Stimulated activated CD4-positive, alpha-beta T cell treated with anti-CD3 and anti-CD28 coated beads, Interleukin-2, amount 100 ng/mL, for 48 hours (primary cell): ENCODE measurements around the gene CSF2.
"Not testable (repeated sequence)": the region's sequence is repeated elsewhere in the genome, so short reads cannot be mapped to it uniquely, and the experiment has no call there.

Experiments
- DNase-seq, 2 donors: peaks; one replicate each; pipeline ENCODE4 v3.0.0-alpha.2; 2020

Gene CSF2

DNA sequence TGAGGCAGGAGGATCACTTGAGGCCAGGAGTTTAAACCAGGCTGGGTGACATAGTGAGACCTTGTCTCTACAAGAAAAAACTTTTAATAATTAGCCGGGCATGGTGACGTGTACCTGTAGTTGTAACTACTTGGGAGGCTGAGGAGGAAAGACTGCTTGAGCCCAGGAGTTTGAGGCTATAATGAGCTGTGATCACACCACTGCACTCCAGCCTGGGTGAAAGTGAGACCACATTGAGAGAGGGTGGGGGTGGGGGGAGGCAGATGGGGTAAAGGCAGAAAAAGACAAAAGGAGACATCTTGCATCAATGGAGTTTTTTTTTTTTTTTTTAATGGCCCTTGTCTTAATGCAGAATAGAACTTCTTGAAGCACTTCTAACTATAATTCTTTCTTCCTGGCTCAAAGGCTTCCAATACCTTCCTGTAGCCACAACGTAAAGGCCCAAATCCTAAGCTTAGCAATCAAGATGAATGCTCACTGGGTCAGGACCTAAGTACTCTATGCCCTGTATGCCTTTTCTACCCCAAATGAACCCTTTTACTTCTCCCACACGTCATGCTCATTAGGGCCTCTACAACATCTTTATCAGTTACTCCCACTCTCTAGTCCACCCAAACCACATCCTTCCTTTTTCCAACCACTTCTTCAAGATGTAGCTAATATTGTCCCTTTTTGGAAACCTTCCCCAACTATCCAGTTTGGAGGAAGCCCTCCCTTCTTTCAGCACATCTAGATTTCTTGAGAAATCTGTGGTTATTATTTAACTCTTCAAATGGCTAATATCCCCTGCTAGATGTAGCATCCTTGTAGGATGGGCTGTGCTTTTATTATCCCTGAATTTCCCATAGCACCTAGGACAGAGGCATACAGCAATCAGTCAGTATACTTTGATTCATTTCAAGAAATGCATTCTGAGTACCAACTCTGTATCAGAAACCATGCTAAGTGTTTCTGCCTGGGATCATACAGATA lies 40.8 kb downstream of the CSF2 start:
- DNase-seq, result no peak

- no peak for DNase-seq
Measured at GRCh38 chr5:132115375-132115774, 41.8 kb downstream of the CSF2 start.

DNA sequence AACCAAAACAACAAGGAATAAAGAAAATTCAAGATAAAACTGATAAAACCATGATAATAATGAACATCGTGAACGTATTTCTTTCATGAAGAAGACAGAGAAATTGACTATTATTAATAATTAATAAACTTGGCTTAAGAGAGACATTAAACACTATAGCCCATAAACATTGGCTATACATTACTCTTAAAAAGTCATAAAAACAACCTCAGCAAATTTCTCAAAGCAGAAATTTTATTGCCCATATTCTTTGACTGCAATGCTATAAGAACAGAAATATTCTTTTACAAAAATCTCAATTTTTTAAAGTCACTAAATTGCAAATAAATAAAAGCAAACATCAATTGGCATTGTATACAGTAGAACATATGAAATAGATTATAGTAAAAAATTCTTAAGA lies 42.5 kb downstream of the CSF2 start:
- no peak for DNase-seq

DNA sequence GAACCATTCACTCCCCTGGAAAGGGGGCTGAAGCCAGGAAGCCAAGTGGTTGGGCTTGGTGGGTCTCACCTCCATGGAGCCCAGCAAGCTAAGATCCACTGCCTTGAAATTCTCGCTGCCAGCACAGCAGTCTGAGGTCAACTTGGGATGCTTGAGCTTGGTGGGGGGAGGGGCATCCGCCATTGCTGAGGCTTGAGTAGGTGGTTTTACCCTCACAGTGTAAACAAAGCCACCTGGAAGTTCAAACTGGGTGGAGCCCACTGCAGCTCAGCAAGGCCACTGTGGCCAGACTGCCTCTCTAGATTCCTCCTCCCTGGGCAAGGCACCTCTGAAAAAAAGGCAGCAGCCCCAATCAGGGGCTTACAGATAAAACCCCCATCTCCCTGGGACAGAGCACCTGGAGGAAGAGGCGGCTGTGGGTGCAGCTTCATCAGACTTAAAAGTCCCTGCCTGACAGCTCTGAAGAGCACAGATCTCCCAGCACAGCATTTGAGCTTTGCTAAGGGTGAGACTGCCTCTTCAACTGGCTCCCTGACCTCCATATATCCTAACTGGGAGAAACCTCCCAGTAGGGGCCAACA lies 43.4 kb downstream of the CSF2 start:
- not testable (repeated sequence) for DNase-seq

- DNase-seq, result not testable (repeated sequence)
Measured at GRCh38 chr5:132120717-132121116, 47.1 kb downstream of the CSF2 start.

DNA sequence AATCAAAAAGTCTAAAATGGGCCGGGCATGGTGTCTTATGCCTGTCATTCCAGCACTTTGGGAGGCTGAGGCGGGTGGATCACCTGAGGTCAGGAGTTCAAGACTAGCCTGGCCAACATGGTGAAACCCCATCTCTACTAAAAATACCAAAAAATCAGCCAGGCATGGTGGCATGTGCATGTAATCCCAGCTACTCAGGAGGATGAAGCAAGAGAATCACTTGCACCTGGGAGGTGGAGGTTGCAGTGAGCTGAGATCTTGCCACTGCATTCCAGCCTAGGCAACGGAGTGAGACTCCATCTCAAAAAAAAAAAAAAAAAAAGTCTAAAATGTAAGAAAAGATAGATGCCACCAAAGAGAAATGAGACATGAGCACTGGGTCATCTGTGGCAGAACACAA lies 49.4 kb downstream of the CSF2 start:
- DNase-seq, result not testable (repeated sequence)

DNA sequence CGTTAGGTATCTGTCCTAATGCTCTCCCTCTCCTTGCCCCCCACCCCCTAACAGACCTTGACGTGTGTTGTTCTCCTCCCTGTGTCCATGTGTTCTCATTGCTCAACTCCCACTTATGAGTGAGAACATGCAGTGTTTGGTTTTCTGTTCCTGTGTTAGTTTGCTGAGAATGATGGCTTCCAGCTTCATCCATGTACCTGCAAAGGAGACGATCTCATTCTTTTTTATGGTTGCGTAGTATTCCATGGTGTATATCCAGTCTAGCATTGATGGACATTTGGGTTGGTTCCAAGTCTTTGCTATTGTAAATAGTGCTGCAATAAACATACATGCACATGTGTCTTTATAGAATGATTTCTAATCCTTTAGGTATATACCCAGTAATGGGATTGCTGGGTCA lies 50.0 kb downstream of the CSF2 start:
- DNase-seq, result not testable (repeated sequence)
